GM21528 (cell line): ENCODE measurements around the gene CLEC2A.
"Not testable (repeated sequence)": the region's sequence is repeated elsewhere in the genome, so short reads cannot be mapped to it uniquely, and the experiment has no call there.

Experiments
- ATAC-seq: cut with Tn5 transposase; IDR thresholded peaks from one replicate; pipeline ENCODE4 v1.9.1; 2021; ENCODE audit warnings: mild to moderate bottlenecking, moderate library complexity; ENCODE audit not compliant: unreplicated experiment, low FRiP score

Gene CLEC2A

GRCh38 chr12:9888665-9889273, 43.4 kb downstream of the CLEC2A start:
- no peak for ATAC-seq

- ATAC-seq = no peak
These were observed 49.0 kb downstream of the CLEC2A start for GRCh38 chr12:9883175-9883574.

GRCh38 chr12:9881988-9882387, 50.2 kb downstream of the CLEC2A start:
- no peak for ATAC-seq

- no peak for ATAC-seq
These were observed 50.9 kb downstream of the CLEC2A start, which contains the start of gene KLRF2 for GRCh38 chr12:9881246-9881645. TSS of gene KLRF2 (plus strand) at chr12:9881489. CDS start at chr12:9881596, 107 bp downstream.

GRCh38 chr12:9880532-9881078, 51.6 kb downstream of the CLEC2A start:
- ATAC-seq = no peak

- ATAC-seq = not testable (repeated sequence)
These were observed 56.0 kb downstream of the CLEC2A start for GRCh38 chr12:9876120-9876519.

- ATAC-seq = no peak
These were observed 59.4 kb downstream of the CLEC2A start for GRCh38 chr12:9872742-9873141.

GRCh38 chr12:9872162-9872561, 60.0 kb downstream of the CLEC2A start:
- ATAC-seq = no peak

GRCh38 chr12:9870286-9870866, 61.8 kb downstream of the CLEC2A start:
- no peak for ATAC-seq

GRCh38 chr12:9869307-9870161, 62.6 kb downstream of the CLEC2A start, which contains the start of gene CLEC2B:
TSS of gene CLEC2B (minus strand) at chr12:9869354.
- no peak for ATAC-seq

GRCh38 chr12:9868951-9869306, 63.2 kb downstream of the CLEC2A start:
- no peak for ATAC-seq

- ATAC-seq = no peak
These were observed 63.8 kb downstream of the CLEC2A start for GRCh38 chr12:9868311-9868801.

GRCh38 chr12:9867531-9867930, 64.6 kb downstream of the CLEC2A start:
- no peak for ATAC-seq

- no peak for ATAC-seq
These were observed 65.3 kb downstream of the CLEC2A start for GRCh38 chr12:9866860-9867269.

- no peak for ATAC-seq
These were observed 67.1 kb downstream of the CLEC2A start for GRCh38 chr12:9864913-9865675.
